Fibroblast of lung (primary cell): Measurements from ENCODE around the gene SLC41A1.

Source experiments
- CTCF ChIP-seq, 2 donors: IDR thresholded peaks in 1 of 2; conservative IDR thresholded peaks in 1 of 2; 1 replicate in 1 of 2; 2 replicates in 1 of 2; pipeline ENCODE4 v1.5.1; 2011 to 2012; ENCODE audit warnings: low read length in 2 of 2, control low read depth in 1 of 2, inconsistent platforms in 1 of 2, low read depth in 1 of 2, mild to moderate bottlenecking in 1 of 2
- EZH2 ChIP-seq: IDR thresholded peaks from 2 replicates; pipeline ENCODE4 v1.5.1; 2012; ENCODE audit warnings: low read length, control low read depth, mild to moderate bottlenecking; ENCODE audit errors: missing control alignments

- TF ChIP-seq CTCF (conservative IDR thresholded peaks at IDR 0.05 in 1 of 2, IDR thresholded peaks at IDR 0.05 in 1 of 2; ENCODE audit: low read depth in 1 of 2, low read length in 2 of 2) (no peak), EZH2 (no peak)
These were observed 35.0 kb downstream of the SLC41A1 start for GRCh38 chr1:205777994-205778393.
